Natural killer cell (primary cell): ENCODE measurements around the gene MYEF2. TPM values are rescaled to one million over a fixed set of nuclear protein-coding genes. Genes with fewer than 3 reads are reported as not detected.

Experiments used
- ATAC-seq, 3 donors: fragments of 150-1000 bp in 2 of 3; fragments of 200-7000 bp in 1 of 3; cut with Tn5 transposase; 1 replicate in 1 of 3; 2 replicates in 2 of 3; pipeline ENCODE4 v1.10.0; 2021; ENCODE audit warnings: mild to moderate bottlenecking in 2 of 3, moderate library complexity in 2 of 3
- DNase-seq, 2 donors: peaks; one replicate each; pipeline versions ENCODE4 v3.0.0 to v3.0.0-alpha.2; 2013 to 2021; ENCODE audit warnings: mixed read lengths in 1 of 2
- H3K27ac ChIP-seq: one replicate; pipeline ENCODE4 v1.5.1; 2013; ENCODE audit warnings: mild to moderate bottlenecking, low read length
- H3K27me3 ChIP-seq: one replicate; pipeline ENCODE4 v1.6.1; 2013; ENCODE audit warnings: low read length; ENCODE audit not compliant: control insufficient read depth, insufficient read depth
- H3K36me3 ChIP-seq: one replicate; pipeline ENCODE4 v1.6.1; 2013; ENCODE audit warnings: low read length; ENCODE audit not compliant: control insufficient read depth, insufficient read depth
- H3K4me1 ChIP-seq: one replicate; pipeline ENCODE4 v1.6.1; 2013; ENCODE audit warnings: low read length; ENCODE audit not compliant: control insufficient read depth, insufficient read depth
- H3K4me3 ChIP-seq: one replicate; pipeline ENCODE4 v1.5.1; 2013; ENCODE audit warnings: low read length
- H3K9me3 ChIP-seq: one replicate; pipeline ENCODE4 v1.6.1; 2013; ENCODE audit warnings: low read length; ENCODE audit not compliant: control insufficient read depth, insufficient read depth
- H3K27ac Mint-ChIP-seq, 2 donors: one replicate each; pipeline ENCODE4 v1.8.0; 2022; ENCODE audit warnings: mild to moderate bottlenecking in 2 of 2, mixed read lengths in 2 of 2, moderate library complexity in 1 of 2
- H3K27me3 Mint-ChIP-seq, 2 donors: one replicate each; pipeline ENCODE4 v1.8.0; 2022; ENCODE audit warnings: low read depth in 2 of 2, mixed read lengths in 2 of 2
- H3K36me3 Mint-ChIP-seq: one replicate; pipeline ENCODE4 v1.8.0; 2022; ENCODE audit warnings: mixed read lengths
- H3K4me1 Mint-ChIP-seq, 2 donors: one replicate each; pipeline ENCODE4 v1.8.0; 2022; ENCODE audit warnings: mixed read lengths in 2 of 2
- H3K4me3 Mint-ChIP-seq: one replicate; pipeline ENCODE4 v1.8.0; 2022; ENCODE audit warnings: mild to moderate bottlenecking, moderate library complexity, mixed read lengths
- H3K9me3 Mint-ChIP-seq, 2 donors: one replicate each; pipeline ENCODE4 v1.8.0; 2022; ENCODE audit warnings: mixed read lengths in 2 of 2
- CTCF ChIP-seq: fragments of 200-600 bp; IDR thresholded peaks from one replicate; pipeline ENCODE4 v1.8.0; 2022; ENCODE audit warnings: antibody characterized with exemption
- WGBS: methylation state at CpG from one replicate; pipeline ENCODE4 v1.1.7; 2013; ENCODE audit warnings: missing lambda C conversion rate; ENCODE audit not compliant: insufficient coverage; 5-methylcytosine and 5-hydroxymethylcytosine counted together
- intact Hi-C: fragments of 100-400 bp; cut with micrococcal nuclease; formaldehyde crosslinking; loops from one replicate; pipeline ENCODE4 v1.14.2; 2022
- total RNA-seq, 4 donors: library from RNA; stranded (reverse); fragments of 120-200 nt in 1 of 4; gene quantifications; one replicate each; pipeline versions ENCODE4 v1.2.3 to v1.2.4, GENCODE V29; 2013 to 2022

Gene MYEF2
- total RNA-seq, 3 donors from 2014 or later (not counting 1 experiment from before 2014, with no cell fraction given): 9.0 to 12.5 (median 10.7) TPM

GRCh38 chr15:48091522-48091921, 86.6 kb downstream of the MYEF2 start:
- H3K9me3 Mint-ChIP-seq: peaks cover 0 to 7% of the 10 kb centered on the region in 2 donors
- H3K27ac Mint-ChIP-seq: no peak overlapping the region
- Histone ChIP-seq H3K9me3 (no peaks in the 10 kb centered on the region), H3K4me1 (no peaks in the 10 kb centered on the region), H3K27me3 (no peaks in the 10 kb centered on the region), H3K27ac (no peak overlapping the region), H3K36me3 (no peaks in the 10 kb centered on the region), H3K4me3 (no peak overlapping the region)
- TF ChIP-seq CTCF: no peak
- no peak overlapping the region for H3K4me3 Mint-ChIP-seq
- no peaks in the 10 kb centered on the region for H3K36me3 Mint-ChIP-seq
- H3K27me3 Mint-ChIP-seq: peaks cover 0 to 13% of the 10 kb centered on the region in 2 donors
- DNase-seq: no peak
- 81% methylated on average over 4 of the region's 4 CpGs for whole genome bisulfite sequencing
- no peak for ATAC-seq
- no peaks in the 10 kb centered on the region for H3K4me1 Mint-ChIP-seq
- intact Hi-C loops: no loop called here

GRCh38 chr15:48090666-48091065, 87.4 kb downstream of the MYEF2 start:
- Histone ChIP-seq H3K4me3 (no peak overlapping the region), H3K27ac (no peak overlapping the region), H3K4me1 (no peaks in the 10 kb centered on the region), H3K27me3 (no peaks in the 10 kb centered on the region), H3K36me3 (no peaks in the 10 kb centered on the region), H3K9me3 (no peaks in the 10 kb centered on the region)
- H3K27me3 Mint-ChIP-seq: peaks cover 0 to 10% of the 10 kb centered on the region in 2 donors
- no peak overlapping the region for H3K27ac Mint-ChIP-seq
- H3K4me1 Mint-ChIP-seq: no peaks in the 10 kb centered on the region
- no peak for ATAC-seq
- peaks cover 0 to 5% of the 10 kb centered on the region in 2 donors for H3K9me3 Mint-ChIP-seq
- no peak for DNase-seq
- no peaks in the 10 kb centered on the region for H3K36me3 Mint-ChIP-seq
- WGBS: 78% methylated on average over 2 of the region's 3 CpGs
- intact Hi-C loops: no loop called here
- H3K4me3 Mint-ChIP-seq: no peak overlapping the region
- no peak for TF ChIP-seq CTCF

GRCh38 chr15:48090115-48090514, 88.0 kb downstream of the MYEF2 start:
- H3K4me3 Mint-ChIP-seq: no peak overlapping the region
- H3K4me1 Mint-ChIP-seq: no peaks in the 10 kb centered on the region
- peaks cover 0 to 3% of the 10 kb centered on the region in 2 donors for H3K9me3 Mint-ChIP-seq
- no peak overlapping the region for H3K4me3 ChIP-seq
- no peaks in the 10 kb centered on the region for H3K9me3 ChIP-seq
- no peaks in the 10 kb centered on the region for H3K4me1 ChIP-seq
- intact Hi-C loops: no loop called here
- TF ChIP-seq CTCF: no peak
- no peaks in the 10 kb centered on the region for H3K36me3 Mint-ChIP-seq
- no peak overlapping the region for H3K27ac Mint-ChIP-seq
- H3K27me3 ChIP-seq: no peaks in the 10 kb centered on the region
- no peak for ATAC-seq
- 71% methylated on average over 2 of the region's 2 CpGs for WGBS
- no peak for DNase-seq
- no peak overlapping the region for H3K27ac ChIP-seq
- H3K36me3 ChIP-seq: no peaks in the 10 kb centered on the region
- H3K27me3 Mint-ChIP-seq: peaks cover 0 to 4% of the 10 kb centered on the region in 2 donors

GRCh38 chr15:48089702-48090101, 88.4 kb downstream of the MYEF2 start:
- ATAC-seq (no peak), DNase-seq (no peak)
- Histone ChIP-seq H3K4me1 (no peaks in the 10 kb centered on the region), H3K4me3 (no peak overlapping the region), H3K36me3 (no peaks in the 10 kb centered on the region), H3K27ac (no peak overlapping the region), H3K27me3 (no peaks in the 10 kb centered on the region), H3K9me3 (no peaks in the 10 kb centered on the region)
- Mint-ChIP-seq H3K27ac (no peak overlapping the region), H3K27me3 (peaks cover 0 to under 1% of the 10 kb centered on the region in 2 donors), H3K9me3 (no peaks in the 10 kb centered on the region), H3K36me3 (no peaks in the 10 kb centered on the region), H3K4me1 (no peaks in the 10 kb centered on the region), H3K4me3 (no peak overlapping the region)
- TF ChIP-seq CTCF: no peak
- intact Hi-C loops: no loop called here
- 58% methylated on average over 6 of the region's 6 CpGs for WGBS
